Fibroblast of skin of left quadriceps (primary cell): Measurements from ENCODE around the gene VPS4A.
A peak's percentile ranks its signal among the peaks of the same experiment; 100 is the strongest.
"Not testable (repeated sequence)": the region's sequence is repeated elsewhere in the genome, so short reads cannot be mapped to it uniquely, and the experiment has no call there.

Source experiments
- DNase-seq, 2 experiments: peaks; one replicate each; pipeline ENCODE4 v3.0.0-alpha.2; 2013; ENCODE audit warnings: low read depth in 2 of 2

The VPS4A gene

GRCh38 chr16:69327585-69328310 is 16.6 kb downstream of the VPS4A start:
- DNase-seq: no peak

- DNase-seq: no peak
Measured at GRCh38 chr16:69328854-69329316, 17.7 kb downstream of the VPS4A start.

- no peak for DNase-seq
Measured at GRCh38 chr16:69329369-69330285, 18.5 kb downstream of the VPS4A start.

- DNase-seq: peak; percentile 76 to 77
Measured at GRCh38 chr16:69330286-69331109, 19.3 kb downstream of the VPS4A start, which contains the start of gene PDF. TSS of gene PDF (minus strand) at chr16:69330588. CDS start at chr16:69330570, 18 bp downstream.

GRCh38 chr16:69334696-69335095 is 23.5 kb downstream of the VPS4A start:
- DNase-seq: no peak

GRCh38 chr16:69338557-69339288 is 27.6 kb downstream of the VPS4A start:
- no peak for DNase-seq

- peak; percentile 96 to 97 for DNase-seq
Measured at GRCh38 chr16:69339289-69340094, 28.3 kb downstream of the VPS4A start, which contains the start of the genes COG8 and NIP7. TSS of gene COG8 (minus strand) at chr16:69339564. CDS start at chr16:69339552, 12 bp downstream. TSS of gene NIP7 (plus strand) at chr16:69339772. CDS start at chr16:69339830, 58 bp downstream.

- no peak for DNase-seq
Measured at GRCh38 chr16:69340095-69340644, 29.0 kb downstream of the VPS4A start.

- DNase-seq: no peak
Measured at GRCh38 chr16:69344171-69344570, 33.0 kb downstream of the VPS4A start.

- DNase-seq: no peak
Measured at GRCh38 chr16:69345923-69346322, 34.8 kb downstream of the VPS4A start.

GRCh38 chr16:69346683-69347082 is 35.5 kb downstream of the VPS4A start:
- no peak for DNase-seq

- no peak for DNase-seq
Measured at GRCh38 chr16:69348222-69348621, 37.1 kb downstream of the VPS4A start.

GRCh38 chr16:69349536-69349935 is 38.4 kb downstream of the VPS4A start:
- DNase-seq: no peak

- no peak for DNase-seq
Measured at GRCh38 chr16:69350536-69351133, 39.5 kb downstream of the VPS4A start.

- no peak for DNase-seq
Measured at GRCh38 chr16:69351309-69352027, 40.3 kb downstream of the VPS4A start, which contains the start of gene TMED6. TSS of gene TMED6 (minus strand) at chr16:69351786. CDS start at chr16:69351753, 33 bp downstream.

- not testable (repeated sequence) for DNase-seq
Measured at GRCh38 chr16:69360070-69360469, 48.9 kb downstream of the VPS4A start.

- no peak for DNase-seq
Measured at GRCh38 chr16:69363281-69363717, 52.1 kb downstream of the VPS4A start.

GRCh38 chr16:69364088-69364487 is 52.9 kb downstream of the VPS4A start:
- no peak for DNase-seq
